HG03354 (cell line): ENCODE results near the gene RPL39.
"Not testable (repeated sequence)": the region's sequence is repeated elsewhere in the genome, so short reads cannot be mapped to it uniquely, and the experiment has no call there.

Experiments used
- ATAC-seq: cut with Tn5 transposase; IDR thresholded peaks from one replicate; pipeline ENCODE4 v1.9.1; 2021; ENCODE audit warnings: mild to moderate bottlenecking; ENCODE audit not compliant: unreplicated experiment, poor library complexity, severe bottlenecking

Gene RPL39

DNA sequence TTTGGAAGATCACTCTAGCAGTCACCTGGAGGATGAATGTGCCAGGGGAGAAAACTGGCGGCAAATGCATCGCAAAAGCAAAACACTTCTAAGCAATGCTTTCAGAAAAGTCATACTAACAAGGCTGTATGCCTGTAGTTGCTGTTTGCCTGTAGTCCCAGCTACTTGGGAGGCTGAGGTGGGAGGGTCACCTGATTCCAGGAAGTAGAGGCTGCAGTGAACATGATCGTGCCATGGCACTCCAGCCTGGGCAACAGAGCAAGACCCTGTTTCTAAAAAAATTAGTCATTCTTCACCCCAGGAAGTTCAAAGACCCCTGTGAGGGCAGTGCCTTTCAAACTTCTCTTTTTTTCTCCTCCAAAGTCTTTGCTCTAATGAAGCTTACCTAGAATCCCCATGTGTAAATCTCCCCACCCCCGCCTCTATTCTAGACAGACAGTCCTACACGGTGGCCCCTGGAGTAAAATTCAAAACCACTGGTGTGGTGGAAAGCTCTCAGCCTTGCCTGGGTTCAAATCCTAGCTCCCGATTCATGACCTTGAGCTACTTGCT is 27.5 kb downstream of the RPL39 start:
- ATAC-seq, result no peak

DNA sequence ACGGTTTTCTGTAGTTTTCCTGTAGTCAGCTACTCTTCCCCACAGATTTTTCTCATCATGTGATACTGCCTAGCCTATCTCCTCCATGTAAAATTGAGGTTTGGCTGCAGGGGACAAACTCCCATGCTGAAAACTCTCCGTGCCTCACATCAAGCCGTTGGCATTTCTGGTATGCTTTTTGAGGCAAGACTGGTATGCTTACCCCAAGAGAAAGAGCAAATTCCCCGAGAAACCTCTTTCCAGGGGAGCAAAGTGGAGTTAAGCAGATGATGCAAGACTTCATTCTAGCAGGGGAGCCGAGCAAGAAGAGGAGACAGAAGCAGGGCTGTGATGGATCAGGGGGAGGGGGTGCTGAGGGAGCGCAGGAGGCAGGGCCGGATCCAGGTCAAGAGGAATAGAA is 28.2 kb downstream of the RPL39 start:
- no peak for ATAC-seq

DNA sequence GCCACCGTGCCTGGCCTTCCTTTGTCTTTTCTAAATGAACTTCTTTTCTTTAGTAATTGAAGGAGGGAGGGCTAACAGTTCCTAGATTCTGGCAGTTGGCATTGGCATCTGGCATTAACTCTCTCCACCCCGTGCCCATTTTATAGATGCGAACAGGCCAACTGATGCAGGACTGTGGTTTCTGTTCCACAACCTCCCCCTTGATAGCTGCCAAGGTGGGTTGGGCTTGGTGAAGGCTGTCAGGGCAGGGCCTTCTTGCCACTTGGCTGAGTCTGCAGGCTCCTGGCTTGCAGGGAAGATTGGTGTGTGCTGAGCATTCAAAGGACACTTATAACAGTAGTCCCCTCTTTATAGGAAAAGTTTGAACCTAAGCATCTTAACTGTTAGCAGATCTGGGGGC is 28.7 kb downstream of the RPL39 start:
- no peak for ATAC-seq

DNA sequence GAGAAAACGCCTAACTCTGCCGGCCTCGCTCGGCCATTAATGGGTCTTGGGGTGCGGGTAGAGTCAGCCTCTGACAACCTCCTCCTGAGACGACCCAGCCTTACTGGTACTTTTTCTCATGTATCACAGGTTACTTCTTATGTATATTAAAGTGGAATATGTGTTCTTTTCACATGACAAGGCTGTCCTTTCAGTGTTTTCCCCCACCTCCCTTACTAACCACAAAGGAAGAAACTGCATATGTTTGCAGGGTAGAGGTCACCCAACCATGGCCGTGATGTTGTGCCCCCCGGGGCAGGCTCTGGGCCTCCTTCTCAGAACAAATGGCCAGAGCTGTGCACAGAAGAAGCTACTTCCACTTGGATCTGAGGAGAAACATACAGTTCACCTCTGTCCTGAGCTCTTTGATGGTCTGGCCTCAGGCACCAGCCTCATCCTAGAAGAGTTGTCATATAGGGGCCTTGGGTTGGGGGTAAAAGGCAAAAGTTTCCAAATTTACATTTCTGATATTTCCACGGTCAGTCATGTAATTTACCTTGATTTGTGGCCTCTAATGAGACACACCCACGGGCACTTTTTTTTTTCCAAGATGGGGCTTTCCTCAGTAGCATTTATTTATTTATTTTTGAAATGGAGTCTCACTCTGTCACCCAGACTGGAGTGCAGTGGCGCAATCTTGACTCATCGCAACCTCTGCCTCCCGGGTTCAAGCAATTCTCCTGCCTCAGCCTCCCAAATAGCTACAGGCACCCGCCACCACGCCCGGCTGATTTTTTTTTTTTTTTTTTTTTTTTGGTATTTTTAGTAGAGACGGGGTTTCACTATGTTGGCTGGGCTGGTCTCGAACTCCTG is 31.2 kb downstream of the RPL39 start:
- ATAC-seq, result no peak

DNA sequence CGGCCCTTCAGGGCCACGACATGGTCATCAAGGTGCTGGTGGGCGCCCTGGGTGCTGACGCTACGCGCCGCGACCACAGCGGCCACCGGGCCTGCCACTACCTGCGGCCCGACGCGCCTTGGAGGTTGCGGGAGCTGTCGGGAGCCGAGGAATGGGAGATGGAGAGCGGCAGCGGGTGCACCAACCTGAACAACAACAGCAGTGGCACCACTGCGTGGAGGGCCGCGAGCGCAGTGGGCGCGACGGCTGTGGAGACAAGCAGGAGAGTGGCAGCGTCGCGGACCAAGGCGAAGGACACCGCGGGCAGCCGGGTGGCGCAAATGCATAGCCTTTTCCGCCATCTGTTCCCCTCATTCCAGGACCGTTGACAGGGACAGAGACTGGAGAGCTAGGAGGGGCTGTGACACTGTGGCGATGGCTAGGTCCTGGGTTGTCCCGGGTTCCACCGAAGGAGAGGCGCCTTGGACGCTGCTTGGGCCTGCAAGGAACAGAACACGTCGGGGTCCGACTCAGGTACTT is 32.1 kb downstream of the RPL39 start:
- ATAC-seq, result no peak

DNA sequence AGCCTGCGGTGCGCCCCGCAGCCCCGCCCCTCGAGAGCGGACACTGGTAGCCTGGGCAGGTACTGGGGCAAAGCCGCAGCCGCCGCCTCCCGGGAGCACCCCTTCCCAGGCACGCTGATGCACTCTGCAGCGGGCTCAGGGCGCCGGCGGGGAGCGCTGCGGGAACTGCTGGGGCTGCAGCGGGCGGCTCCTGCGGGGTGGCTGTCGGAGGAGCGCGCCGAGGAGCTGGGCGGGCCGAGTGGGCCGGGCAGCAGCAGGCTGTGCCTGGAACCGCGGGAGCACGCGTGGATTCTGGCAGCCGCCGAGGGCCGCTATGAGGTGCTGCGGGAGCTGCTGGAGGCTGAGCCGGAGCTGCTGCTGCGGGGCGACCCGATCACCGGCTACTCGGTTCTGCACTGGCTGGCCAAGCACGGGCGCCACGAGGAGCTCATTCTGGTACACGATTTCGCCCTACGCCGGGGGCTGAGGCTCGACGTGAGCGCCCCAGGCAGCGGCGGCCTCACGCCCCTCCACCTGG is 32.6 kb downstream of the RPL39 start:
- no peak for ATAC-seq

DNA sequence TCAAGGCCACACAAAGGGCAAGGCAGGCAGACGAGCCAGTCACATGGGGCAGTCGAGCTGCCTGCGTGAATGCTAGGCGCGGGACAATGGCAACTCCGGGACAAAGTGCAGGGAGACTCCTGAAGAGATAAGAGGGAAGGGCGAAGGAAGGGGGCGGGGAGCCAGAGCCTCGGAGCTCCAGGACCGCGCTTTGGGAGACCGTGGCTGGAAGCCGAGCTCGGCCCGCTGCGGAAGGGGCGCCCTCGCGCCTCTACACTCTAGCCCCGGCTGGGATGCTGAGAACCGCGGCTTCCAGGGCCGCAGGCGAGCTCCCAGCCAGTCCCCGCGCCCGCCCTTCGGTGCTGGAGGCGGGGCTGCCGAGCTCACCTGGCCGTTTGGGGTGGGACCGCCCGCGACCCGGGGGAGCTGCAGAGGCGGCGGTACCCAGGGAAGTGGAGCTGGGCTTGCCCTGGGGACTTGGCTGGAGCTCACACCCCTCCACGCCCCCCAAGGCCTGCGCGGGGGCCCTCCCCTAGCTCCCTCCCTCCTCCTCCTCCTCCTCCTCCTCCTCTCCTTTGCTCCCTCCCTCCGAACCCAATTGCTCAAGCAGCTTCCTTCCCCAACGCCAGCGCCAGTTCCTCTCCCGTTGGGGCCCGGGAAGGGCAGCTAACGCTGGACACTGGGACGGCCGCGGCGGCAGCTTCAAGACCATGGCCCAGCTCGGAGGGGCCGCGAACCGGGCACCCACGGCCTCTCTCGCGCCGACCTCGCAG is 33.3 kb downstream of the RPL39 start, which contains the start of gene SOWAHD:
Gene SOWAHD (plus strand): TSS at position 610 of the 752 bp plus-strand sequence. CDS start 80 bp downstream, at position 690.
- no peak for ATAC-seq

DNA sequence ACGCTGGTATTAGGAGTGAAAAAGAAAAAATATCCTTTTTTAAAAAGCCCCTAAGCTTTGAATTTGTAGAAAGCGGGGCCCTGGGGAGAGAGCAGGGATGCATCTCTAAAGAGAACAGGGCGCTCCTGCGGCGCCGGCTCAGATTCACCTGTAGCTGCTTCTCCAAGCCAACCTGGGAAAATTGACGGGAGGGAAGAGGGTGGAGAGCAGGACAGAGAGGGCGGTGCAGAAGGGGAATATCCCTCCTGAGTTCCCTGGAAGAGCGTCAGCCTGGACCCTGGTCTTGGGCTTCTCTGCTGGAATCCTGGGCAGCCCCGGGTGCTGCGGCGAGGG is 33.8 kb downstream of the RPL39 start:
- no peak for ATAC-seq

DNA sequence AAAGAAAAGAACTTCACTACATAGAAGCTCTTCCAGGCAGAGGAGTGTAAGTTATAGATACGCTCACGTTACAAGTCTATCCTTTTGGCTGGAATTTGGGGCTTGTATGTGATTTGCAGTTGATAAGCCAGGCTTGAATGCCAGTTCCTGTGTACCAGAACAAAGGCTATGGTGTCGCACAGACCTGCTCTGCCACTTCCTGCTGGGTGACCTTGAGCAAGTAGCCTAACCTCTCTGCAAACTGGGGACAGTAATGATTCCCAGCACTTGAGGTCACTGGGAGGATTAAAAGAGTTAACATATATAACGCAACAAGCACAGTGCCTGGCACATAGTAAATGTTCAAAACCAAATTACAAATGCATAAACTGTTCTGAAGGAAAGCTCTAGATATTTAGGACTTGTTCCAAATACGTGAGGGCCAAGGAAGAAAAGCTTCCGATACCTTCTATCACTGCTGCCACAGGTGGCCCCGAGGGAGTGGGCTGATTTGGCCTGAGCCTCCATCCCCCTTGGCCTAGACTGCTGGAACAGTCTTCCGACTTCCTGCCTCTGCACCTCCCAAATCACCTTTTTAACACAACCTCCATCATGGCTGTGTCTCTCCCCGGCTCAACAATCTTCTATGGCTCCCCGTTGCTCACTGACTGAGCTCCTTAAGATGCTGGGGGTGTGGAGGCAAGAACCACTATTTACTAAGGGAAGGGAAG is 34.3 kb downstream of the RPL39 start:
- no peak for ATAC-seq

DNA sequence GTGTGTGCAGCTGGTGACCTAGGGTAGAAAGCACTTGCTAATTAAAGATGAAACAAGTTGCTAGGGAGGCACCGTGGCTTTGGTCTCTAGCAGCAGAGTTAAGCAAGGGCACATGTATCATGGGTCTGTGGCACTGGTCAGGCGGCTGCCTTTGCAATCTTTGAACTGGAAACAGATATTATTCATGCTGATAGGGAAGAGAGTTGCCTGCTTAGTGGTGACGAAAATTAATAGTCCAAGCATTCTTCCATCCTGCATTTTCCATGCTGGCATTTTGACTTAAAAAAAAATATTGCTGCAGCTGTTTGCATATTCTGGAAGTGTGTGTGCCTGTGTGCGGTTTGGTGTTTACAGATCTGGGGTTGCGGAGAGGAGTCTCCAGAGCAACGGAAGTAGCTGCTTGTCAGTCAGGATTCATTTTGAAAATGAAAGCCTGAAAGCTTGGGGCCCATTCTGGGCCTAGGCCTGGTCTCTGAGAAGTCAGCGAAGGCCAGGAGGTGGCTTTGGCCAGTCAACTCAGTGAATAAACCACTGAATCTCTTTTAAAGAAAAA is 35.4 kb downstream of the RPL39 start:
- peak; percentile 83 for ATAC-seq

DNA sequence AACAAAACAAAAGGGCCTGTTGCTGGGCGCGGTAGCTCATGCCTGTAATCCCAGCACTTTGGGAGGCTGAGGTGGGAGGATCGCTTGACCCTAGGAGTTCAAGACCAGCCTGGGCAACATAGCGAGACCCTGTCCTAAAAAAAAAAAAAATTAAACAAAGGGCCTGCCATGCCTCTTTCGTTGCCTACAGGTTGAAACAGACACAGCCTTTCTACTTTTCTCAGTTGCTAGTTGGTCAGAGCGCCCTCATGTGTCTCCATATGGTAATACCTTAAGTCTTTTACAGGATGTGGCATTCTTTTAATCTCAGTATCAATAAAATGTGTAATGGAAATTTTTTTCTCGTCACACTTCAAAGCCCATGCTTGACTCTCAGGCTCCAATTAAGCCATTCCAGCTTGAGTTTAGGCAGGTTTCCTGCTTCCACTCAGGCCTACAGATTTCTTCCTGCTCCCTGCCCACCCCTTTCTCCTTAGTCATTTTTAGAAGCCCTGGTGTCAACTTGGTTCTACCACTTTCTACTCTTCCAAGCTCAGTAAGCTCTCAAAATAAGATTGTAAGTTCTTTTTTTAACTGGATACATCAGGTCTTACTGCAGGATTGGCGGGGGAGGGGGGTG is 37.7 kb downstream of the RPL39 start:
- ATAC-seq, result no peak

DNA sequence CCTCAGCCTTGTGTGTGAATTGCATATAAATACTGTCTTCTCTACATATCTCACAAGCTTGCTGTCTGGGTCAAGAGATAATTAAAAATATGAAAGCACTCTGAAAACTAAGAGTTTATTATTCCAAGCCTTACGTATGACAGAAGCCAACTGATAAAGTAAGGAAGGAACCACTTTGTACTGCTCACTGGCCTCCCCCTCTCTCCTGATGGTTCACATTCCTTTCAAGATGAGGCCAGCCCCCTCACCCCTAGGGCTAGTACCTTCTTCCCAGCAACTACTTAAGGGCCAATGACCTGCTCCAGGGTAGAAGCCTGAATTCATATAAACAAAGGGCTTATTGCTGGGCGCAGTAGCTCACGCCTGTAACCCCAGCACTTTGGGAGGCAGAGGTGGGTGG is 38.4 kb downstream of the RPL39 start:
- no peak for ATAC-seq

DNA sequence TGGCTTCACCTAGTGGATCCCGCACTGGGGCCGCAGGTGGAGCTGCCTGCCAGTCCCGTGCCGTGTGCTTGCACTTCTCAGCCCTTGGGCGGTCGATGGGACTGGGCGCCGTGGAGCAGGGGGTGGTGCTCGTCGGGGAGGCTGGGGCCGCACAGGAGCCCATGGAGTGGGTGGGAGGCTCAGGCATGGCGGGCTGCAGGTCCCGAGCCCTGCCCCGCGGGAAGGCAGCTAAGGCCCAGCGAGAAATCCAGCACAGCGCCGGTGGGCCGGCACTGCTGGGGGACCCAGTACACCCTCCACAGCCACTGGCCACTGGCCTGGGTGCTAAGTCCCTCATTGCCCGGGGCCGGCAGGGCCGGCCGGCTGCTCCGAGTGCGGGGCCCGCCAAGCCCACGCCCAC is 40.7 kb downstream of the RPL39 start:
- not testable (repeated sequence) for ATAC-seq

DNA sequence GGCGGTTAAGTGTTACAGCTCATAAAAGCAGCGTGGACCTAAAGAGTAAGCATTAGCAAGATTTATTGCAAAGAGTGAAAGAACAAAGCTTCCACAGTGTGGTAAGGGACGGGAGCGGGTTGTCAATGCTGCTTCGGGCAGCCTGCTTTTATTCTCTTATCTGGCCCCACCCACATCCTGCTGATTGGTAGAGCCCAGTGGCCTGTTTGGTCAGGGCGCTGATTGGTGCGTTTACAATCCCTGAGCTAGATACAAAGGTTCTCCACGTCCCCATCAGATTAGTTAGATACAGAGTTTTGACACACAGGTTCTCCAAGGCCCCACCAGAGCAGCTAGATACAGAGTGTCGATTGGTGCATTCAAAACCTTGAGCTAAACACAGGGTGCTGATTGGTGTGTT is 41.3 kb downstream of the RPL39 start:
- not testable (repeated sequence) for ATAC-seq

DNA sequence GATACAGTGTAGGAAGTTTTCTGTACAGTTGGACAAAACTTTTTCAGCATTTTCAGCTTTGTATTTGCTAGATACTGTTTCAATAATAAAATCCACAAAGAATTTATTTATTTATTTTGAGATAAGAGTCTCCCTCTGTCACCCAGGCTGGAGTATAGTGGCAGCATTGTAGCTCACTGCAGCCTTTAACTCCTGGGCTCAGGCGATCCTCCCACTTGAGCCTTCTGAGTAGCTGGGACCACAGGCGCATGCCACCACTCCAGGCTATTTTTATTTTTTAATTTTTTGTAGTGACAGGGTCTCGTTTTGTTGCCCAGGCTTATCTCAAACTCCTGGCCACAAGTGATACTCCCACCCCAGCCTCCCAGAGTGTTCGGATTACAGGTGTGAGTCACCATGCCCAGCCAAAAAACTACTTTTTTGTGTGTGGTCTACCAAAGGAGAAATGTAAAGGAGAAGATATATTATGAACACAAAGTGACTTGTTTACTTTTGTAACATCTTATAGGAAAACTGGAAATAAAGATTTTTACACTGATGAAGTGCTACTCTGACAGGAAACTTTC is 46.1 kb downstream of the RPL39 start:
- no peak for ATAC-seq

DNA sequence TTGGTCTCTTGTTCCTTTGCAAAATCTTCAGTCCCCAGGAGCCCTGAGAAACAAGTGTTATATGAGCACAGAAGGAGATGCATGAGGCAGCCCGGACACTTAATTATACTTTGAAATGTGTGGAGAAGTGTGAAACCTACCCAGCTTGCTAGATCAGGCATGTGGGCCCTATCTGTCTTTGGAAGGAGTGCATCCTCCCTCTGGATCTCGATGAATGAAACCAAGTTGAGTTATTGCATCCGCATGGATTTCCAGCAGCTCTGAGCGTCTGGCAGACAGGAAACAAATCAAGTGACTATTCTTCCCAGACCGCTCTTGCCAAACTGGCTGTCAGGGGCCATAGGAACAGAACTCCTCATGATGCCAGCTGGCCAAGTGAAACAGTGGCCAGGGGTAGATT is 52.7 kb downstream of the RPL39 start:
- no peak for ATAC-seq
